ENCODE measurements around the gene MST1.
A peak's percentile ranks its signal among the peaks of the same experiment; 100 is the strongest.

Gene MST1

GRCh38 chr3:49673715-49674496, 15.4 kb downstream of the MST1 start, which contains the start of gene APEH:
APEH (plus strand) TSS chr3:49674351; CDS start chr3:49674402, 51 bp downstream.
- peak; percentile 99 for DNase-seq

GRCh38 chr3:49673121-49673714, 16.1 kb downstream of the MST1 start:
- no peak for DNase-seq

- peak; percentile 74 for DNase-seq
These were observed 17.7 kb downstream of the MST1 start for GRCh38 chr3:49671291-49672288.

DNA sequence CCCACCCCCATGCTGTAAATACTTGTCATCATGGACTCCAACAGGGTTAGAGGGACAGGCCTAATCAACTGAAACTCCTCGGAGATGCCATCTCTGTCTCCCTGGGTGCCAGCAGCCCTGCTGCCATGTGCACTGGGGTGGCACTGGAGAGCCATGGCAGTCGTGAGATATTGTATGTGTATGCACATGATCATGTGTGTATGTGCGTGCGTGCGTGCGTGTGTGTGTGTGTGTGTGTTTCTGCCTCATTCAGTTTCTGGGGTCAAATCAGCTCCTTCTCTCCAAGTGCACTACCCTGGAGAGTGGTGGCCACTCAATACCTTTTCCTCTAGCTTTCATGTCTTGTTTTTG, 18.4 kb downstream of the MST1 start:
- no peak for DNase-seq

- no peak for DNase-seq
These were observed 19.9 kb downstream of the MST1 start for GRCh38 chr3:49669352-49669751.

DNA sequence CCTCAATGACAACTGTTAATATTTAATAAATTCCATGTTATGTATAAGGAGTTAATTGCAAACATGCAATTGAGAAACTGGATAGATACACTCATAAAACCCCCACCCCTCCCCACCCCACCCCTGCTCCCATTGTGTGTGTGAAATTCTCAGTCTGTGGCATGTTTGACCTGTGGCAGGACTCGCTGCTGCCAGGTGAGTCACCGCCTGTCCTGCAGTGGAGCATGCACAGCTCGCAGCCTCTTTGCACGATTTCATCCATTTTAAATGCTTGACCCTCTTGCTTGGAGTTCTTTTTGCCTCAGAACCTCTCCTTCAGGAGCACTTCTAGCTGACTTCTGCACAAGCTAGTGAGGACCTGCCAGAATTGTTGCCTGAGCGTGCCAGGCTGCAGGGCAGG, 20.4 kb downstream of the MST1 start:
- no peak for DNase-seq

DNA sequence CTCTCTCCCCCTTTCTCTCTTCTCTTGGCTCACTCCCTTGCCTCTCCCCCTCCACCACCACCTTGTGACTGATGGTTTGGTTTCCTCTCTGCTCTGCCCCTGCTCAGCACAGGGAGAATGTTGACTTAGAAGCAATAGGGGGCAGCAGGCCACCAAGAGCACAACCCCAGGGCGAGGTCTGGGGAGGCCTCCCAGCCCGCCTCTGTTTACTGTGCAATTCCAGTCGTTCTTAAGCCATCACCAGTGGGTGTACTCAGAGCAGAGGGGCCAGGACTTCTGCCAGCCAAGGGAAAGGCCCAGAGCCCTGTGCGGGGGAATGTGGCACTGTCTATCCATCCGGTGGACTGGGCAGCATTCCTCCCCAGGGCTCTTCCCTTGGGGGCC, 20.9 kb downstream of the MST1 start:
- DNase-seq: no peak

DNA sequence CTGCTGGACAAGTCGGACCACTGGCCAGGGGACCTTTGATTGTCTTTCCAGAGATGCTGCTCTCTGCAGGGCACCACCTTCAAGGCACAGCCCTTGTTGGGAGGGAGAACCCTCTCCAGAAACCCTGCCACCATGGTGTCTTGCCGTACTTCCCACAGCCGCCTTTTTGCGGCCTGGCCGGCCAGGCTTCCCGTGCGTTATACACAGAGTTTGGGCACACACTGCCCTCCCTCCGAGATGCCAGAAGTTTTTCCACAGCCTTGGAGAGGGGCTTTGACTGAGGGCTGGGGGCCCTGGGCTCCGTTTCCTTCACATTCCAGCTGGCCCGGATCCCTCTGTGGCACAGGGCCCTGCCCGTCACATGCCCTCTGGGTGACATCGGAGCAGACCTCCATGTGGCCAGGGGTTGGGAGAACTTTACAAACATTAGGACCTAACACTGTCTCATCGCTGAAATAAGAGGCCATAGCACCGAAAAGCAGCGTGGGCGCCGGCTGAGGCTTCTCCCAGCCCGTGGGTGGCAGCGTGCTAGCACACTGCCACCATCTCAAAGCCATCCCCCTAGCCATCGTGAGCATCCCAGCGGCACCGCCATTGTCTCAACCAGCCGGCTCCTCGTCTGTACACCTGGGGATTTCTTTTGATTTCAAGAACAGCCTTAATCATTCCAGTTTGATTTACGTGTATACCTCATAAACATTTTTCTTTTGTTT, 21.4 kb downstream of the MST1 start:
- no peak for DNase-seq

GRCh38 chr3:49666592-49666991, 22.7 kb downstream of the MST1 start:
- DNase-seq: no peak

GRCh38 chr3:49665822-49666519, 23.3 kb downstream of the MST1 start:
- DNase-seq: no peak

DNA sequence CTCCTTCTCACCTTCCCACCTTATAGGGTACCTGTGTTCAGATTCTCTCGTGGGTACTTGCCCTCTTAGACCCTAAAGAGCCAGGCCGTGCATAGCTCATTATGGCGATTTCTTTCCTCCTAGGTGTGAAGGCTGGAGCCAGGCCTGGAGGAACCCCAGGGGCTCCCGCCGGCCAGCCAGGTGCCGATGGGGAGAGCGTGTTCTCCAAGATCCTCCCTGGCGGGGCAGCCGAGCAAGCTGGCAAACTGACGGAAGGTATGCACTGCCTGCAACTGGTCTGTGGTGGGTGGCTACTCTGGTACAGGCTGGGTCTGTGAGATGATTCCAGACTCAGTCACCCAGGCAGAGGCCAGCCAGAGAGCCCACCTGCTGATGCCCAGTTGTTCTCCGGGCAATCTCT, 25.0 kb downstream of the MST1 start:
- no peak for DNase-seq

GRCh38 chr3:49663831-49664230, 25.4 kb downstream of the MST1 start:
- DNase-seq: no peak

- no peak for DNase-seq
These were observed 26.4 kb downstream of the MST1 start for GRCh38 chr3:49662720-49663413.

- no peak for DNase-seq
These were observed 27.3 kb downstream of the MST1 start for GRCh38 chr3:49662021-49662420.

GRCh38 chr3:49661281-49661680, 28.0 kb downstream of the MST1 start:
- no peak for DNase-seq

GRCh38 chr3:49659756-49660155, 29.5 kb downstream of the MST1 start:
- DNase-seq: no peak

- no peak for DNase-seq
These were observed 30.6 kb downstream of the MST1 start for GRCh38 chr3:49658711-49659110.

- no peak for DNase-seq
These were observed 31.9 kb downstream of the MST1 start for GRCh38 chr3:49657208-49657915.

GRCh38 chr3:49656541-49657112, 32.6 kb downstream of the MST1 start:
- DNase-seq: no peak

- DNase-seq: no peak
These were observed 33.5 kb downstream of the MST1 start for GRCh38 chr3:49655731-49656285.
